Endometrium (tissue), 2 donors: ENCODE data around the gene STAT2.
"Not testable (repeated sequence)": the region's sequence is repeated elsewhere in the genome, so short reads cannot be mapped to it uniquely, and the experiment has no call there.

ENCODE experiments used
- FAIRE-seq: peaks from 2 replicates; lab custom pipeline; 2012; peaks lifted over from hg19 to GRCh38; lab: Jason Lieb, UNC
- donor health status: control.
- donor health status: control.

STAT2 gene

DNA sequence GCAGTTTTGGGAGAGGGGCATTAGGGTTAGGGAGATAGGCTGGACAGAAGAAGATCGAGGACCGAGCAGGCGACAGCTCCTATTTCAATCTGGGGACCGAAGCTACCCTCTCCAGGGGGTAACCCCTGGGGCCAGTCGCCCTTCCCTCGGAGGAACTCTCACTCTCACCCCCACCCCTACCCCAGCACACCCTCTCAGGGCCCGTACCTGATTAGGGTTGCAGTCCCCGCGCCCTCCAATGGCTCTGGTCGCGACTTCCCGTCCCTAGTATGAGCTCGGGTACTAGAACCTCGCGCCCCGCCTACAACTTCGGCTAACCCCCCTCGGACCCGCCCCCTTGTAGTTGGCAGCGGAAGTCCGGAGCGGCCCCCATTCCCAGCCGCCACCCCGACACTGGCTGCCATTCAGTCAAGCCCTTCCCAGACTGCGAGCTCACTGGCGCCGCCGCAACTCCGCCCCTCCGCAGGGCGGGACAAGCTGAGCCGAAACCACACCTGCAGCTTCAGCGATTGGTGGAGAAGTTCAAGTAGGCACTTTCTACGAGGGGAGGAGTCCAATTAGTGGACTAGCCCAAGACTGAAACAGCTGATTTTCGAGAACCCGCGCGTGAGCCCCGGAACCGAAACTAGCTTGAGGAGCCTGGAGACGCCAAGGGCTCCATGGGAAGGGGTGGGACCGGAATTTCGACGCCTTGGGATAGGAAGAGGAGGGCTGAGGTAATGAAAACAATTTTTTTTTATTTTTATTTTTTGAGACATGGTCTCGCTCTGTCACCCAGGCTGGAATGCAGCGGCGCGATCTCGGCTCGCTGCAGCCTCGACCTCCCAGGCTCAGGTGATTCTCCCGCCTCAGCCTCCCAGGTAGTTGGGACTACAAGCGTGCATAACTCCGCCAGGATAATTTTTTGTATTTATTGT, at the start of gene STAT2:
Gene STAT2, minus strand, starts transcription at position 257 of the 917 bp plus-strand sequence. CDS start 3,536 bp downstream, outside the sequence.
- peak; percentile 100 for FAIRE-seq

GRCh38 chr12:56408799-56409417, 49.0 kb upstream of the STAT2 start:
- no peak for FAIRE-seq

GRCh38 chr12:56404227-56404626, 44.3 kb upstream of the STAT2 start:
- not testable (repeated sequence) for FAIRE-seq

GRCh38 chr12:56401612-56402011, 41.7 kb upstream of the STAT2 start:
- FAIRE-seq, result not testable (repeated sequence)

- FAIRE-seq, result not testable (repeated sequence)
These were observed 41.2 kb upstream of the STAT2 start for GRCh38 chr12:56401125-56401524.

DNA sequence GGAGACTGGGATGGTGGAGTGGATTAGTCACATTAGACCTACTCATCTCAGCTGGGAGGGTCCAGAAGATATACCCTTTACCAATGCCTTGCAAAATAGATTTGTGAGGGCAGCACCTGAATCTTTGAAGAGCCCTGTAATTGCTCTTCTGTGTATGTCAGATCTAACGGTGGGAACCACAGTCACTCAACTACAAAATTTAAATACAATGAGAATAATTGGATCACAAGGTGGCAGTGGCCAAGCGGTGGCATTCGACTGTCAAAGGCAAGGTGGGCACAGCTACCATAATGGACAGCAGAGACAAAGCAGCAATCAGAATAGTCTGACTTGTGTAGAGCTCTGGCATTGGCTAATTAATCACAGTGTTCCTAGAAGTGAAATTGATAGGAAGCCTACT, 39.6 kb upstream of the STAT2 start:
- not testable (repeated sequence) for FAIRE-seq

DNA sequence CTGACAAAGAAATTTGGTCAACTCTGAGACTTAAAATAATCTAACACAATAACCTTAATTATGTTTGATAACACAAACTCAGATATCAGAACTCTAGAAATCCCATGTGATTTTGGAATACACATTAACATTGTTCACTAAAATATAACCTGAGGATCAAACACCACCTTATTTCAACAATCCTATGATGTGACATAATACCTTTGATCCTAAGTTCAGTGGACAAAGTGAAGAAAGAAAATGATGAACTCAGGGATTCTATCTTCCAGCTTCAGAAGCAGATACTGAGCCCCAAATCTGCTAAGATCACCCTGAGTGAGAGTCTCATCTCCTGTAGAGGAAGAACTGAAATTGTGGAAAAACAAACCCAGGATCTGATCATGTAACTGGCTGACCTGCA, 38.4 kb upstream of the STAT2 start:
- FAIRE-seq, result no peak

DNA sequence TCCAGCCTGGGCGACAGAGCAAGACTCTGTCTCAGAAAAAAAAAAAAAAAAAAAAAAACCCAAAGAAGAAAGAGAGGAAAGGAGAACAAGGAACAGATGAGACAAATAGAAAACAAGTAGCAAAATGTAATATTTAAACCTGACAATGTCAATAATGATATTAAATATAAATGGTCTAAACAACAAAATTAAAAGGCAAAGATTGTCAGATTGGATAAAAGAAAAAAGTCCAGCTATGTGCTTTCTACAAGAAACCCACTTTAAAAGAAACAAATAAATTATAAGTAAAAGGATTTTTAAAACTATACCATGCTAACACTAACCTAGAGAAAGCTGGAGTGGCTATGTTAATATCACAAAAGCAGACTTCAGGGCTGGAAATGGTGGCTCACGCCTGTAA, 32.4 kb upstream of the STAT2 start:
- FAIRE-seq, result no peak

- FAIRE-seq, result no peak
These were observed 31.8 kb upstream of the STAT2 start for GRCh38 chr12:56391721-56392120.

DNA sequence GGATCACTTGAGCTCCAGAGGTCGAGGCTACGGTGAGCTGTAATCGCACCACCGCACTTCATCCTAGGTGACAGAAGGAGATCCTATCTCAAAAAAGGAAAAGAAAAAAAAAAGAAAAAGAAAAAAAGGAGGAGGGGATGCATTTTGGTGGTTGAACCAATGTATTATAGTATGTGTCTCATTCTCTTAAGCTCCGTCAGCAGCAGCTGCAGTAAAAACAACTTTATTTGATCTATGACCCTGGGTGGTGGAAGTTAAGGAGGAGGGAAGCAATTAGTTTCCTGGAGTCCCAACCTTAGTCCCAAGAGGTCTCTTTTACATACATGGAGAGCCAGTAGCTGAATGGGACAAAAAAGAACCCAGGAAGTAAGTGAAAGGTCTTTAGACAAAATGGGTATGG, 29.5 kb upstream of the STAT2 start:
- no peak for FAIRE-seq

DNA sequence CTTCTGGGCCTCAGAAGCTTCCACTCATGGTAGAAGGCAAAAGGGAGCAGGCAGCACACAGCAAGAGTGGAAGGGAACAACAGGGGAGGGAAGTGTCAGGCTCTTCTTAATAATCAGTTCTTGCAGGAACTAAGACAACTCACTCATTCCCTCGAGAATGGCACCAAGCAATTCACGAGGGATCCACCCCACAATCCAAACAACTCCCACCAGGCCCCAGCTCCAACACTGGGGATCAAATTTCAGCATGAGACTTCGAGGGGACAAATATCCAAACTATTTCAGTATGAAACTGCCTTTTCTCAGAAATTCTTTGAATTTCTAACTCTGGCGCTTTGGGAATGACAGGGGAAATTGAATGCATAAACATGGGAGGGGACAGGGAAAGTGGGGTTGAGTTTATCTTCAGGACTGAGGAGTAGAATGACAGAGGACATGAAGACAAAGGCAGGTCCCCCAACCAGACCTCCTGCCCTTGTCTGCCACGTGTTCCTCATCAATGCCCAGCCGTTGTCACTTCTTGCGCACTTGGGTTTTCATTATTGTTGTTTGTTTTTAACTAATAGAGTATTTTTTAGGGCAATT, 27.3 kb upstream of the STAT2 start:
- no peak for FAIRE-seq

DNA sequence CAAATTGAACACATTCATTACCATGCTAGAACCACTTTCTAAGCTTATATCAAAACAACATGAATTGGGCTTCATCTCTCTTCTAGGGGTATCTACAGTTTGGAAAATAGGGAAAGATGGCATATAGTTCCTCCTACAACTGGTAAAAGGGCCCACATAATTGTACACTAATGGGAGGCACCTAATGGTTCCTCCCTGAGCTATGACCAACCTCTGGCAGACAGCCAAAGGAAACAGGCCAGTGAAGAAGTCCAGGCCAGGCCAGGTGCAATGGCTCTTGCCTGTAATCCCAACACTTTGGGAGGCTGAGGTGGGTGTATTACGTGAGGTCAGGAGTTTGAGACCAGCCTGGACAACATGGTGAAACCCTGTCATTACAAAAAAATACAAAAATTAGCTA, 26.0 kb upstream of the STAT2 start:
- no peak for FAIRE-seq

GRCh38 chr12:56382611-56383010, 22.7 kb upstream of the STAT2 start:
- FAIRE-seq, result no peak

DNA sequence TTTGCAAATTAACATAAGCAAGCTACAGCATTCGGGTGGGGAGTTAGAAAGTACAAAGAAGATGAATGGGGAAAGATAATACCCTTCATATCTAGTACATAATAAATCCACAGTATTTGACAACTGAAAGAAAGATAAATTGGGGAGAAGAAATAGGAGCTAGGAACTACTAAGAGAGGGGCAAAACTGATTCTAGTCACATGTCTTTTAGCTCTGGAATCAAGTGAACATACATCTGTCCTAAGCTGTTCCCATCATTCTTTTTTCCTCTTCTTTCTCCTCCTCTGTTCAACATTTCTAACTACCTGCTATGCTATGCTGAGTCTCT, 18.0 kb upstream of the STAT2 start:
- FAIRE-seq, result no peak

GRCh38 chr12:56377310-56377988, 17.5 kb upstream of the STAT2 start:
- no peak for FAIRE-seq

GRCh38 chr12:56375598-56376434, 15.9 kb upstream of the STAT2 start:
- FAIRE-seq, result no peak

GRCh38 chr12:56374726-56375597, 15.1 kb upstream of the STAT2 start:
- no peak for FAIRE-seq

DNA sequence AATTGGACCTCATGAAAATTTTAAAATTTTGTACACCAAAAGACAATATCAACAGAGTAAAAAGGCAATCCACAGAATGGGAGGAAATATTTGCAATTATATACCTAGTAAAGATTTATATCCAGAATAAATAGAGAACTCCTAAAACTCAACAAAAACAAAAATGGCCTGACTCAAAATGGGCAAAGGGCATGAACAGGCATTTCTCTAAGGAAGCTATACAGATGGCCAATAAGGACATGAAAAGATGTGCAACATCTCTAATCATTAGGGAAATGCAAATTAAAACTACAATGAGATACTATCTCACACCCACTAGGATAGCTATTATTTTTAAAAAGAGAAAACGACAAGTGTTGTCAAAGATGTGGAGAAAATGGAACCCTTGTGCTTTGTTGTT, 13.6 kb upstream of the STAT2 start:
- no peak for FAIRE-seq

DNA sequence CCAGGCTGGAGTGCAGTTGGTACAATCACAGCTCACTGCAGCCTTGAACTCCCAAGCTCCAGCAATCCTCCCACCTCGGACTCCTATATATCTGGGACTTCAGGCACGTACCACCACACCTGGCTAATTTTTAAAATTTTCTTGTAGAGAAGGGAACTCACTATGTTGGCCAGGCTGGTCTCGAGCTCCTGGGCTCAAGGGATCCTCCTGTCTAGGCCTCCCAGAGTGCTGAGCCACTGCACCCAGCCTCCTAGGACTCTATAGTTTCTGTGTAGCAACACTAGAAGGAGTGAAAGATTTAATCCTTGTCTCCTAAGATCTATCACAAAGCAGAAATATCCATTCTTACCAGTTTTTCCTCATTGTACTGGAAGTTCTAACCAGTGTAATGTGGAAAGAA, 7.0 kb upstream of the STAT2 start:
- FAIRE-seq, result no peak

DNA sequence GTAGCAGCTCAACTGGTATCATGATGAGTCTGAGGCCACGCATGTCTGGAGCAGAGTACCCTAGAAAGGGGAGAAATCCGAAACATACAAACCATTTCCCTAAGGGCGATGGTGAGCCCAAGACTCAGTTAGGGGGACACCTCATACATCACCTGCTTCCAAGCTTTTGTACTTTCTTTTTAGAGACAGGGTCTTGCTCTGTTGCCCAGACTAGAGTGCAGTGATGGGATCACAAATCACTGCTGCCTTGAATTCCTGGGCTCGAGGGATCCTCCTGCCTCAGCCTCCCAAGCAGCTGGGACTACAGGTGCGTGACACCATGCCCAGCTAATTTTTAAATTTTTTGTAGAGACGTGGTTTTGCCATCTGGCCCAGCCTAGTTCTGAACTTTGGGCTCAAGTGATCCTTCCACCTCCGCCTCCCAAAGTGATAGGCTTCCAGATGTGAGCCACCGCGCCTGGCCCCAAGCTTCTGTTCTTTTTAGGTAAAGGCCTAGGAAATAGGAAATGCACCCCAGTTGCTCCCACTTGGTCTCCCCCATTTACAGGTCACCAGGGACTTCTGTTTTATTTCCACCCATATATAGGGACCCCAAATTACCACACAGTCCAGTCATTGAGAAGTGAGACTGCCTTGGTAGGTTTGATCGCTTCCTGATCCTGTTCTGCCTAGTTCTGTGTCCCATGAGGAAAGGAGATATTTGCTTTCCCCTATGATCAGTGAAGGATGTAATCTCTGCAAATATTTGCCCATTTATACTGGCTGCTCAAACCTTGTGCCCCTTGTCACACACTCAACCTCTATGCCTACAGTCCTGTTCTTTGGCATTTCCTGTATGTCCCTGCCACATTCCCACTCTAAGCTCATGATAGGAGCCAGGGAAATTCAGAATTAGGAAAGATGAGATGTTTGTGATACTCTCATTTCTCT, 2.5 kb upstream of the STAT2 start, which contains the start of gene APOF:
Gene APOF, minus strand, starts transcription at position 728 of the 930 bp plus-strand sequence. Its CDS starts 112 bp downstream, at position 616.
- no peak for FAIRE-seq
